H1 (cell line): ENCODE measurements around the gene ENTPD2. TPM values are rescaled to one million over a fixed set of nuclear protein-coding genes. Genes with fewer than 3 reads are reported as not detected.

Source experiments
- CTCF ChIA-PET: fragments of 300-600 bp; sonication (Branson Sonifier 250); formaldehyde crosslinking; loops from one replicate; lab custom pipeline; 2021; ENCODE audit not compliant: partially characterized antibody; lab: Charles Lee
- POLR2A ChIA-PET: fragments of 300-600 bp; sonication (Branson Sonifier 250); formaldehyde crosslinking; loops from one replicate; lab custom pipeline; 2021; ENCODE audit warnings: inconsistent platforms; ENCODE audit not compliant: partially characterized antibody; lab: Charles Lee
- DNase-seq, 2 experiments: peaks; one replicate each; pipeline versions ENCODE4 v3.0.0 to v3.0.0-alpha.2; 2010 to 2022; ENCODE audit warnings: low spot score in 2 of 2, low read depth in 1 of 2, mixed read lengths in 1 of 2
- FAIRE-seq: peaks from 2 replicates; lab custom pipeline; 2011; peaks lifted over from hg19 to GRCh38; lab: Jason Lieb, UNC
- H2AFZ ChIP-seq: 2 replicates; pipeline ENCODE4 v1.8.1; 2012; ENCODE audit warnings: low read length, inconsistent platforms
- H2AK5ac ChIP-seq: 2 replicates; pipeline ENCODE4 v1.6.1; 2013; ENCODE audit warnings: low read depth, low read length
- H2BK120ac ChIP-seq: replicated peaks from 2 replicates; pipeline ENCODE3; 2013; ENCODE audit warnings: low read depth, low read length, inconsistent platforms
- H2BK12ac ChIP-seq: 2 replicates; pipeline ENCODE4 v1.6.1; 2013; ENCODE audit warnings: low read depth, low read length
- H2BK15ac ChIP-seq: 2 replicates; pipeline ENCODE4 v1.6.1; 2013; ENCODE audit warnings: low read length
- H2BK20ac ChIP-seq: 2 replicates; pipeline ENCODE4 v1.6.1; 2013; ENCODE audit warnings: low read length
- H2BK5ac ChIP-seq: 2 replicates; pipeline ENCODE4 v1.6.1; 2013; ENCODE audit warnings: low read depth, low read length
- H3K14ac ChIP-seq: 2 replicates; pipeline ENCODE4 v1.6.1; 2013; ENCODE audit warnings: inconsistent platforms; ENCODE audit not compliant: insufficient read length
- H3K18ac ChIP-seq: 2 replicates; pipeline ENCODE4 v1.6.1; 2013; ENCODE audit warnings: low read length; ENCODE audit errors: extremely low read depth
- H3K23ac ChIP-seq: 2 replicates; pipeline ENCODE4 v1.6.1; 2013; ENCODE audit warnings: inconsistent platforms; ENCODE audit not compliant: insufficient read length
- H3K23me2 ChIP-seq: 2 replicates; pipeline ENCODE4 v1.6.1; 2013; ENCODE audit warnings: low read depth, low read length
- H3K27ac ChIP-seq: 2 replicates; pipeline ENCODE4 v1.6.1; 2011; ENCODE audit warnings: low read depth, low read length, inconsistent platforms
- H3K27me3 ChIP-seq, 4 experiments: replicated peaks in 1 of 4; 1 replicate in 1 of 4; 2 replicates in 3 of 4; pipeline versions ENCODE4 v1.6.1 to v1.8.1; 2011 to 2013; ENCODE audit warnings: low read length in 3 of 4, mild to moderate bottlenecking in 3 of 4, inconsistent platforms in 2 of 4, mixed read lengths in 2 of 4, moderate library complexity in 1 of 4; ENCODE audit not compliant: control insufficient read depth in 3 of 4, insufficient read depth in 3 of 4; ENCODE audit errors: extremely low read depth in 1 of 4
- H3K36me3 ChIP-seq, 4 experiments: 2 replicates each; pipeline versions ENCODE4 v1.6.1 to v1.8.1; 2011 to 2013; ENCODE audit warnings: mild to moderate bottlenecking in 4 of 4, low read length in 3 of 4, moderate library complexity in 2 of 4, control low read depth in 1 of 4, inconsistent platforms in 1 of 4; ENCODE audit not compliant: insufficient read depth in 4 of 4, control insufficient read depth in 2 of 4
- H3K4ac ChIP-seq: replicated peaks from 2 replicates; pipeline ENCODE3; 2013; ENCODE audit warnings: low read length, low read depth, mixed read lengths, inconsistent platforms; ENCODE audit not compliant: insufficient read length
- H3K4me1 ChIP-seq, 4 experiments: replicated peaks in 1 of 4; 1 replicate in 1 of 4; 2 replicates in 3 of 4; pipeline versions ENCODE4 v1.6.1 to v1.8.1; 2011 to 2013; ENCODE audit warnings: low read length in 3 of 4, inconsistent platforms in 2 of 4, mixed read lengths in 1 of 4; ENCODE audit not compliant: insufficient read depth in 4 of 4, control insufficient read depth in 3 of 4
- H3K4me2 ChIP-seq, 2 experiments: 2 replicates each; pipeline versions ENCODE4 v1.6.1 to v1.8.1; 2011 to 2013; ENCODE audit warnings: low read depth in 2 of 2, low read length in 2 of 2, control low read depth in 1 of 2, inconsistent platforms in 1 of 2, mild to moderate bottlenecking in 1 of 2; ENCODE audit not compliant: insufficient read depth in 1 of 2
- H3K4me3 ChIP-seq, 4 experiments: fragments of 200-600, 300-600 bp in 1 of 4; sonication (generic), shearing (Covaris generic), sonication (Bioruptor Twin) in 1 of 4; 2 replicates each; pipeline versions ENCODE4 v1.5.1 to v1.8.1; 2011 to 2016; ENCODE audit warnings: low read length in 4 of 4, low read depth in 3 of 4, control low read depth in 2 of 4, inconsistent platforms in 2 of 4, mild to moderate bottlenecking in 2 of 4, mixed read lengths in 1 of 4, moderate library complexity in 1 of 4; ENCODE audit not compliant: insufficient read depth in 2 of 4; ENCODE audit errors: extremely low read depth in 1 of 4
- H3K56ac ChIP-seq: replicated peaks from 2 replicates; pipeline ENCODE3; 2013; ENCODE audit warnings: low read depth, mild to moderate bottlenecking, mixed read lengths, low read length, inconsistent platforms; ENCODE audit not compliant: insufficient read length
- H3K79me1 ChIP-seq: 2 replicates; pipeline ENCODE4 v1.6.1; 2013; ENCODE audit warnings: low read depth, low read length, control low read depth
- H3K79me2 ChIP-seq, 2 experiments: 2 replicates each; pipeline versions ENCODE4 v1.6.1 to v1.8.1; 2012 to 2013; ENCODE audit warnings: low read length in 2 of 2, mild to moderate bottlenecking in 2 of 2, inconsistent platforms in 1 of 2; ENCODE audit not compliant: insufficient read depth in 2 of 2, control insufficient read depth in 1 of 2
- H3K9ac ChIP-seq, 4 experiments: replicated peaks in 1 of 4; 1 replicate in 1 of 4; 2 replicates in 3 of 4; pipeline versions ENCODE4 v1.6.1 to v1.8.1; 2011 to 2013; ENCODE audit warnings: low read depth in 3 of 4, low read length in 3 of 4, control low read depth in 2 of 4, mild to moderate bottlenecking in 2 of 4, moderate library complexity in 2 of 4, inconsistent platforms in 1 of 4; ENCODE audit errors: extremely low read depth in 1 of 4
- H3K9me3 ChIP-seq, 2 experiments: 2 replicates each; pipeline versions ENCODE4 v1.6.1 to v1.8.1; 2012 to 2013; ENCODE audit warnings: mild to moderate bottlenecking in 2 of 2, moderate library complexity in 2 of 2, control low read depth in 1 of 2, inconsistent platforms in 1 of 2, low read depth in 1 of 2, low read length in 1 of 2, mixed read lengths in 1 of 2; ENCODE audit not compliant: insufficient read depth in 2 of 2
- H4K20me1 ChIP-seq, 2 experiments: replicated peaks in 1 of 2; 2 replicates each; pipeline versions ENCODE3 to v1.8.1; 2011 to 2013; ENCODE audit warnings: inconsistent platforms in 2 of 2, low read length in 2 of 2, mild to moderate bottlenecking in 1 of 2; ENCODE audit not compliant: insufficient read depth in 2 of 2, control insufficient read depth in 1 of 2
- H4K5ac ChIP-seq: 2 replicates; pipeline ENCODE4 v1.6.1; 2013; ENCODE audit warnings: low read length, low read depth, mixed read lengths, inconsistent platforms; ENCODE audit not compliant: insufficient read length
- H4K8ac ChIP-seq: 2 replicates; pipeline ENCODE4 v1.8.0; 2013; ENCODE audit warnings: mild to moderate bottlenecking, moderate library complexity, low read length, inconsistent platforms; ENCODE audit not compliant: insufficient read depth; ENCODE audit errors: extremely low read depth
- H4K91ac ChIP-seq: replicated peaks from 2 replicates; pipeline ENCODE3; 2013; ENCODE audit warnings: low read length, mixed read lengths, inconsistent platforms; ENCODE audit not compliant: insufficient read length
- BRCA1 ChIP-seq: IDR thresholded peaks from 2 replicates; pipeline ENCODE4 v1.6.1; 2012; ENCODE audit warnings: low read depth, low read length, improper control_type of control experiment
- MAFK ChIP-seq: IDR thresholded peaks from 2 replicates; pipeline ENCODE4 v1.6.1; 2012; ENCODE audit warnings: low read depth, mild to moderate bottlenecking, improper control_type of control experiment, low read length
- RBBP5 ChIP-seq: IDR thresholded peaks from 2 replicates; pipeline ENCODE4 v1.7.1; 2012; ENCODE audit warnings: low read depth, mild to moderate bottlenecking, inconsistent platforms, low read length, moderate library complexity, borderline replicate concordance
- SIRT6 ChIP-seq: IDR thresholded peaks from one replicate; pipeline ENCODE4 v1.7.1; 2012; ENCODE audit warnings: low read length, inconsistent platforms
- TAF7 ChIP-seq: optimal IDR thresholded peaks from 2 replicates; pipeline ENCODE3; 2011; ENCODE audit warnings: low read depth, mild to moderate bottlenecking, inconsistent platforms, low read length, moderate library complexity, borderline replicate concordance
- TEAD4 ChIP-seq: IDR thresholded peaks from 2 replicates; pipeline ENCODE4 v1.6.1; 2012; ENCODE audit warnings: low read depth, low read length, inconsistent platforms, mixed read lengths
- WGBS, 2 experiments: shearing (Covaris generic) in 1 of 2; methylation state at CpG; one replicate each; pipeline versions ENCODE4 v1.1.6 to v1.1.7; 2013 to 2015; ENCODE audit warnings: low lambda C conversion rate in 2 of 2, mixed read lengths in 2 of 2, inconsistent platforms in 1 of 2, low coverage in 1 of 2, missing lambda C conversion rate in 1 of 2; ENCODE audit not compliant: insufficient replicate concordance in 2 of 2, insufficient coverage in 1 of 2, insufficient read length in 1 of 2; ENCODE audit errors: extremely low coverage in 1 of 2, missing lambda C conversion rate in 1 of 2; 5-methylcytosine and 5-hydroxymethylcytosine counted together
- polyA plus RNA-seq, 7 experiments: library from polyadenylated mRNA; depleted of rRNA in 3 of 7; stranded (reverse) in 5 of 7; unstranded in 2 of 7; fragments of >200 nt in 5 of 7; fragments of 200-250 nt in 2 of 7; gene quantifications; 1 replicate in 5 of 7; 2 replicates in 1 of 7; 4 replicates in 1 of 7; pipeline versions ENCODE4 v1.2.1 to v1.2.3, GENCODE V29; 2011 to 2013; ENCODE audit warnings: missing spikeins in 2 of 7, mixed read lengths in 2 of 7
- total RNA-seq: library from RNA; stranded (reverse); fragmentation: NEBNext Ultra II Directional; extraction: Animal tissue kit (Norgen Biotek cat#: 25700); gene quantifications from 2 replicates; pipeline ENCODE4 v1.2.1, GENCODE V29; 2021

ENTPD2 gene
- total and polyA plus RNA-seq, 2 of the 8 experiments (the other 6 are each of a cell fraction or from before 2014, with no cell fraction given) = 0.65 to 3.8 TPM

- Histone ChIP-seq H2AK5ac (no peak overlapping the region), H3K9me3 (no peaks in the 10 kb centered on the region), H3K56ac (no peak overlapping the region), H3K4me1 (peaks cover 0 to 25% (median 12%) of the 10 kb centered on the region in 4 experiments; a peak in 5 of 7 replicates), H2BK5ac (no peak overlapping the region), H2BK15ac (no peak overlapping the region), H2BK20ac (no peak overlapping the region), H4K91ac (no peak overlapping the region), H2BK12ac (no peak overlapping the region), H4K5ac (no peak overlapping the region), H3K79me1 (no peaks in the 10 kb centered on the region), H3K36me3 (no peaks in the 10 kb centered on the region), H3K23me2 (peaks cover 16% of the 10 kb centered on the region; the same call in 1 of the 2 replicates), H4K20me1 (peaks cover 1 to 17% of the 10 kb centered on the region in 2 experiments), H3K23ac (no peak overlapping the region), H4K8ac (no peak overlapping the region), H3K27me3 (peaks cover 22 to 78% (median 60%) of the 10 kb centered on the region in 4 experiments), H3K4me2 (no peak overlapping the region), H3K4me3 (no peak overlapping the region), H2BK120ac (no peak overlapping the region), H3K79me2 (no peaks in the 10 kb centered on the region), H3K9ac (no peak overlapping the region), H3K27ac (no peak overlapping the region), H3K4ac (no peak overlapping the region), H2AFZ (no peak overlapping the region), H3K18ac (no peak overlapping the region), H3K14ac (no peak overlapping the region)
- WGBS, 2 experiments = 82% methylated on average over 5 of the region's 5 CpGs; no CpG with 5 or more reads in 1 of the 2 experiments
- FAIRE-seq (no peak), DNase-seq (no peak)
- POLR2A ChIA-PET = no interaction called here
- CTCF ChIA-PET = interaction anchor here (0.7 to 7.6 kb wide), 8 partner anchors 8 to 1521 kb away, joined by 3 to 291 read pairs (median 6); partner anchors contain the start of genes ABCA2, FUT7, SAPCD2 and UAP1L1
- TF ChIP-seq SIRT6 (no peak), MAFK (no peak), RBBP5 (no peak), TEAD4 (no peak), TAF7 (no peak), BRCA1 (no peak)
Measured at GRCh38 chr9:137050570-137050969, 3.3 kb downstream of the ENTPD2 start.
